GM21390 (cell line): ENCODE results near the gene STRADA.
A peak's percentile ranks its signal among the peaks of the same experiment; 100 is the strongest.
"Not testable (repeated sequence)": the region's sequence is repeated elsewhere in the genome, so short reads cannot be mapped to it uniquely, and the experiment has no call there.

Source experiments
- ATAC-seq: cut with Tn5 transposase; IDR thresholded peaks from one replicate; pipeline ENCODE4 v1.9.1; 2021; ENCODE audit not compliant: unreplicated experiment

STRADA gene

DNA sequence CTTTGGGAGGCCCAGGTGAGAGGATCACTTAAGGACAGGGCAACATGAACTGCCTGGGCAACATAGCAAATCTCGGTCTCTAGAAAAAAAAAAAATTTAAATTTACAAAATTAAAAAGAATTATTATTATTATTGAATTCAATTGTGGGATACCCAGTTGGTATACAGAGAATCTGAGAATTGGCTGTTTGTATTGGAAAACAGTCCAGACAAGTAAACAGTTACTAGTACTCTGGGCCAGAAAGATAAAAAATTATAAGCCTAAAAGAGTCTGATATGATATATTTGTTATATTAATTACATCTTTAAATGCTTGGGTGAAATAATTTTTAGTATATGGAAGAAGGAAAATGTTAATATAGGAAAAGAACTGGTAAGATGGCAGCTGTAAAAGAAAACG lies 16.8 kb upstream of the STRADA start:
- ATAC-seq: no peak

DNA sequence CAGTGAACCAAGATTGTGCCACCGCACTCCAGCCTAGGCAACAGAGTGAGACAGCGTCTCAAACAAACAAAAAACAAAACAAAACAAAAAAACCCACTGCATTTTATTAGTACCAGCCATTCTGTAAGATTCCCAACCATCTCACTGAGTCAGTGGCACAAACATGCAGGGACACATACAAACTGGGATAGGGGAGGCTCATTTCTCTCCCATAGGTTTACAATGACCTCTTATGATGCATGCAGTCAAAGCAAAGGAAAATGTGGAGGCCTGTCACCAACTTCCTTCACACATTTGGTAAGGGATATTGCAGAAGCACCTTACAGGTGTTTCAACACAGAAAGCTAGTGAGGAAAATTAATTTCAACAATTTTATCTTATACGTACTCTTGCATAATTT lies 12.4 kb upstream of the STRADA start:
- ATAC-seq: no peak

DNA sequence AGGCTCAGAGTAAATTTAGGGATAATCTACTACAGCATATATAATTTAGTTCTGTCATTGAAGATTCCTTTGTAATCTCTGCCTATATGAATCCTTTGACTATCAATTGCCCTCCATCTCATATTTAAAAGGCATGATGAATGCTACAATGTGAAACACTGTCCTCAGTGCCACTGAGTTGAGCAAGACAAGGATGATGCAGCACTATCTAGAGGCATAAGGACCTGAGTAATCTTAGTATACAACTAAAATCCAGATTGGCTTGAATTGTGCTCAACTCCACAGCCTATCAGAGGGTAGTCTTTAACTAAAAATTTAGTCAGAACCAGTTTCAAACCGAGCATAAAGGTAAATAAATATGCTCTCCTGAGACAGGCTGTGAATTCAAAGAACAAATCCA lies 11.6 kb upstream of the STRADA start:
- no peak for ATAC-seq

DNA sequence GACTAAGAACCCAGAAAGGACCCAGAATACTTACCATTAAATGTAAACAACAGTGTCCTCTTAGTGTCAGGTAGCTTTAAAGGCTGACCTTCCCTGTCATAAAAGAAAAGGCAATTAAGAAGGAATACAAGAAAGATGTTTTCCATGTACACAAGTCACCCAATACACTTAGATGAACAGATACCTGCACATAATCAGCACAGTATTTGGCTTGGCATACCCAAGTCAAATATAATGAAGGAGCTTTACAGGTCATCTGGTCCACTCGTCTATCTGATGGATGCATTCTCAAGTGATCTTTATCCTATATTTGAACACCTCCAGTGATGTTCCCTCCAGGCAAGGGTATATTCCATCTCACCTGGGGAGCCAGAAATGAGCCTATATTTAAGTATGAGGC lies 11.1 kb upstream of the STRADA start:
- no peak for ATAC-seq

DNA sequence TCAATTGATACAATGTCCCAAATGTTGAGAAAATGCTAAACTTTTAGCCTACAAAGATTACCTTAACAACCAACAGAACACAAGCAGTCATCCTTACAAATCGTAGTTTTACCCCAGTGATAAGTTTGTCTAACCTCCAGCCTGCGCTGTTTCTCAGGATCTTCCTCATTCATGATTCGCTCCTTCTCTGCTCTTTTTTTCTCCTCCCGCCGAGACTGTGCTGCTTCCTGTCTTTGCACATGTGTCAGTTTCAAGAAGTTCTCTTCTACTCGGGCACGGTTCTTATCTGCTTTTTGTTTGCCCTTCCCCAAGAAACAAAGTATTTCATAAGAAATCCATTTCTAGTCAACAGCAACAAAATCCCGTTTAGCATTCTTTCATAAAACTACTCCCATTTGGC lies 10.2 kb upstream of the STRADA start:
- ATAC-seq: no peak

DNA sequence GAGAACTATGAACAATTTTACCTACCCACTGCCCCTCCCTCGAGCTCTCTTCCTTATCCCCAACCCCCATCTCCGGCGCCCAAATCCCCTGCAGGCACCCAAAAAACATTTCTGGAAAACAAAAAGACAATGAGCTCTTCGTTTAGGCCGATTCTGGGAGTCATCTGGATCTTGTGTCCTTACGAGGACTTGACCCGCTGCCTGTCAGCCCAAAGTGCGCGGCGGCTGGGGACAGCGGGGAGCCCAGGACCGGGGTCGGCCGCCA lies 524 bp downstream of the STRADA start:
- ATAC-seq: peak; percentile 16

DNA sequence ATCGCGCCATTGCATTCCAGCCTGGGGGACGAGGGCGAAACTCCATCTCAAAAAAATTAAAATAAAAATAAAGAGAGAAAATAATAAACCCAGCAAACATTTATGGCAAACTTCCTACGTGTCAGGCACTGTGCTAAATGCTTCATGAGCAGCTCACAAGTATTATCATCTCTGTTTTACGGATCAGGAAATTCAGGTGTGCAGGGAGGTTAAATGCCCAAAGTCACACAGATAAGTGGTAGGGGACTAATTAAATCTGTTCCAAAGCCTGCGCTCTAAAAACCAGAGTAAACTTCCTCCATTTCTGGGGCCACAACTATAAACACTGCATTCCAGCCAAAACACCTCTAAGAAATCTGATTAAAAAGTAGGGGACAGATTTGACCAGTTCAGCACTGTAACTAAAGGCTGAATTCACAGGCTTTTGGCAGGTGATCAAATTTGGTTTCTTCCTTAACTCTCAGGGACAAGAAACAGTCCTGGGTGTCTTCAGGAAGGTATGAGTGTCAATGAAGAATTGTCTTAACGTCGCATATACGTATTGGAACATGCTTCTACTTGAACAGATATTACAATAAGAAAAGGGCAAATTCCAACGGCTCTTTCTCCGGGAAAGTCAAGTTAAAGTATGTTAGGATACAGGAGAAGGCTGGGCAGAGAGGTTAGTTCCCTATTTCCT lies 996 bp downstream of the STRADA start:
- ATAC-seq: no peak

DNA sequence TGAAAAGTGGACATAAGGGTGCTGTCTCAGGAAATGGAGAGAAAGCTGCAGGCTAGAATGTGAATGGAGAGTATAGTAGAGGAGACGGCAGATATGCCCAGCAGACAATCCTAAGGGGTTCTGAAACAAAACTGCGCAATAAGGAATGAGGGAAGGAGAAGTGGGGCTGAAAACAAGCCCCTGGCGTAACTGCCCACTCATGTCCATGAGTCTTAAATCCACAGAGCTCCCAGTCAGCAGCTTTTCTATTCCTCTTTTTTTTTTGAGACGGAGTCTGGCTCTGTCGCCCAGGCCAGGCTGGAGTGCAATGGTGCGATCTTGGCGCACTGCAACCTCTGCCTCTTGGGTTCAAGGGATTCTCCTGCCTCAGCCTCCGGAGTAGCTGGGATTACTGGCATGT lies 5.9 kb downstream of the STRADA start:
- no peak for ATAC-seq

DNA sequence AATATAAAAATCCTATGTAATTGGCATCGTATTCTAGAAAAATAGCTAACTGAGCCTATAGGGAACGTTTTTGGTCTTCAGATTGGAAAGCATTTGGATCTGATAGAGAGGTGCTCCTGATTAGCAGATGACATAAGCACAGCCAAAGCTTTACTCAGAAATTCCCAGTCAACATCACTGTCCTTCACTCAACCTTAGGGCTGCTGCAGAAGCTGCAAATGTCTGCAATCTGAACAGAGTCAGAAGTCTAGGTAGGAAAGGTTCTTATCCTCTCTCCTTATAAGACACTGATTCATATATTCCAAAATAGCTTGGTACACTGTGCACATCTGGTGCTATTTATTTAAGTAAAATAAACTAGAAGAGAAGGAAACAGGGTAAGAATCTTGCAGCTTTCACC lies 19.2 kb downstream of the STRADA start:
- ATAC-seq: no peak

DNA sequence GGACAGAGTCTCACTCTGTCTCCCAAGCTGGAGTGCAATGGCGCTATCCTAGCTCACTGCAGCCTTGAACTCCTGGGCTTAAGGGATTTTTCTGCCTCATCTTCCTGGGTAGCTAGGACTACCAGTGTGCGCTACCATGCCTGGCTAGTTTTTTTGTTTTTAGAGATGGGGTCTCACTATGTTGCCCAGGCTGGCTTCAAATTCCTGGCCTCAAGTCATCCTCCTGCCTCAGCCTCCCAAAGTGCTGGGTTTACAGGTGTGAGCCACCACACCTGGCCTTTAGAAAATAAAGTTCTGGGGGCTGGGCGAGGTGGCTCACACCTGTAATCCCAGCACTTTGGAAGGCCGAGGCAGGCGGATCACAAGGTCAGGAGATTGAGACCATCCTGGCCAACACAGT lies 21.4 kb downstream of the STRADA start:
- not testable (repeated sequence) for ATAC-seq

DNA sequence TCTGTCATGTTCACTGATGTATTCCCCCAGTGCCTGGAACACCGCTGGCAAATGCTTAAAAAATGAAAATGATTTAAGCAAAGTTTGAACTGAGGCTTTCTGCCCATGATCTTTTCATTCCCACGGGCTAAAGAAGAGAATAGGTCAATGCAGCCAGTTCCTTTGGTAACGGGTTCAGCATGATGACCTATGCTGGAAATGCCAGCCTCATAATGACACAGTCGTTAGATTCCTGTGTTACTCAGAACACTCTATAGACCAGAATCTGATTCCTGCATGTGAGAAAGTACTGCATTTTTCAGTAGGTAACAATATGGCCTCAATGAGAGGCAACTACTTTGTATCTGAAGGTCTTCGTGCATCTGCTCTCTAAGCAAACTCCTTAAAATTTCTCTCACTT lies 22.6 kb downstream of the STRADA start:
- no peak for ATAC-seq

DNA sequence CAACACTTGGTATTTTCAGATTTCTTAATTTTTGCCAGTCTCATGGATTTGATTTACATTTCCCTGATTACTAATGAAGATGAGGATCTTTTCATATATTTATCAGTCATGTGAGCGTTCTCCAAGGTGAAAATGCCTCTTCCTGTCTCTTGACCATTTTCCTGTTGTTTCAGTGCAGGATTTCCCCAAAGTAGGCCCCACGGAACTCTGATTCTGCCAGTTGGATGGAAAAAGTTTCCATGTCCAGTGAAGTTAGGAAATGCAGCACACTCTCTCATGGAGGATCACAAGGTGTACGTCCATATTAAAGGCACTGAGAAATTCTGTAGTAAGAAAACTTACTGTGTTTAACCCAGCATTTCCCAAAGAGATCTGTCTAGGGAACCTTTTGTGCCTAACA lies 25.2 kb downstream of the STRADA start:
- no peak for ATAC-seq

DNA sequence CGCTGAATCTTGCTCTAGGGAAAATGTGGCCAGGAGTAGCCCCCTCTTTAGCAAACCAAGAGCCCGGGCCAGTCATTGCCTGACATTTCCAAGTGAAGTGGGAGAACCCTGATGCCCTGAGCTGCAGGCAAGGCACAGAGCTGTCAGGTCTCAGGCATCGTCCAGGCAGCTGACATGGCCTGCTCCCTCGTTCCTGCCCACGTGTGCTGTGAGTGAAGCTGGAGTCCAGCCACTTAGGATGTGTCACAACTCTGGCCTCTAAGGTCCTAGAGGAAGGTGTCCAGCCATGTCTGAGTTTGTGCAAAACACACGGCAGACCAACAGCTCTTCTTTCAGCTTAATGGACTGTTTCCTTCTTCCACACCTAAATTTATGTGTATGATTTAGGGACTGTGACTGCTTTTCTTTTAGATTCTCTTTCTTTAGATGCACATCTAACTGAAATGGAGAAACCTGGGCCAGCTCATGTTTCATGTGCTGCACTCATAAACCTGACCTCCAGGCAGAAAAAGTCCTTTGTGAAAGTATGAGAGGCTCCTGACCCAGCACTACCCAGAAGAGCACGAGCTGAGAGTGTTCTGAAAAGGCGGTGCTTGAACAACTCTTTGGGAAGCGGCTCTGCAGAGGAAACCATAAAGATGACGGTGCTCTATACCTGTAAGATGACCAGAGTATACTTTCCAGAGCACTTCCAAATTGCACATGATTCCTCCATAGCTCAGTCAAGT lies 26.9 kb downstream of the STRADA start:
- ATAC-seq: no peak

DNA sequence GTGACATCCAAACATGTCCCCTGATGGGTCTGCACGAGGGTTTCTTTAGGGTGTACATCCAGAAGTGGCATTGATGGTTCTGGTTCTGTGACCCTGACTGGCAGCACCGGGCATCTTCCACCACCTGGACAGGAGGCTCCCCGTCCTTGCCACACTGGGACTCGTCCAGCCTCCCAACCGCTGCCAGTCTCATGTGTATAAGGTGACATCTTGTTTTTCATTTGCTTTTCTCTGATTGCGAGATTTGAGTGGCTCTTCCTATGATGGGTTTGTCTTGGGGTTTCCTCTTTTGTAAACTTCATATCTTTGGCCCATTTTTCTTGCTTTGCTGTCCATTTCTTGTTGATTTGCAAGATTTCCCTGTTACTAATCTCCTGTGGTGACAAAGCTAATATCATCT lies 32.5 kb downstream of the STRADA start:
- no peak for ATAC-seq

DNA sequence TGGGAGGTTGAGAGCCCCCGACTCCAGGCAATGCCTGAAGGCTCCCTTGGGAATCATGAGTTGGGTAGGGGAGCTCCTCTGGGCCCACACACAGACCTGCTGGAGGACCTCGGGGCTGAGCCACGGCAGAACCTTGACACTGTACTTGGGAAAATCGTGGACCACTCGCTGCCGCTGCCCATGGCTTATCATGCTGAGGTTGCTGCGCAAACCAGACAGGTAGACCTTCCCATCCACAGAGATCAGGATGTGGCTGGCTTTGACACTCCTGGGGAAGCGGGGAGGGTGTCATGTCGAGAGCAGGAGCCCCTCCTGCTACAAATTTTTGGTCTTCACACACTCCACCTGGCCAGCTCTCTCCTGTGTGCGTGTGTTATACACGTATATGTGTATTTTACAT lies 34.4 kb downstream of the STRADA start:
- ATAC-seq: no peak

DNA sequence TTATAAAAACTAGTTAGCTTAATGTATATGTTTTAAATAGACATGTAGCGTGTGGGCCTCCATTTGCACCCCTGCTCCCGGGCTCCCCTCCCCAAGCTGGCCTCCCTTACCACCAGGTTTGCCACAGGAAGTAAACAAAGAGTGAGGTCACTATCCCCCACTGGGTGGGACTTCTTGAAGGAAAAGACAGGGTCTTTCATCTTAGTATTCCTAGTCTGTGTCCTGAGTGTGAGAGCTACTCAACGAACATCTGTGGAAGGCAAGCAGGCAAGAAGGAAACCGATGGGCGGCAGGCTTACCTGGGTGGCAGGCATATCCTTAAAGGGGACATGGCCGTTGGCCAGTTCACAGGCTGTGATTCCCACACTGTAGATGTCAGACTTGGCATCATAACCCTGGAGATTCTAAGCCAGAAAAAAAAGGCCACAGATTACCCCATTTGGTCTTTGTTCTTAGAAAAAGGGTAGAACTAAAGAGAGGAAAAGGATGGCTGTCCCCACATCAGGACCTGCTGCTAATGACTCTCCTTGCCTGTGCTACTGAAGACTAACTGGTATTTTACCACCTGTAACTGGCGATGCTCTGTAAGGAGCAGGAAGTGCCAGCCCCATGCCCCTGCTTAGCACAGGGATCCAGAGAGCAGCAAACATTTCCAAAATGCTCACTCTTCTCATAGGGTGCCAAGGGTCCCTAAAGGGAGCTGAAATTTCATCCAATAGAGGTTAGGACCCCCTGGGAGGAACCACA lies 35.1 kb downstream of the STRADA start:
- ATAC-seq: no peak

DNA sequence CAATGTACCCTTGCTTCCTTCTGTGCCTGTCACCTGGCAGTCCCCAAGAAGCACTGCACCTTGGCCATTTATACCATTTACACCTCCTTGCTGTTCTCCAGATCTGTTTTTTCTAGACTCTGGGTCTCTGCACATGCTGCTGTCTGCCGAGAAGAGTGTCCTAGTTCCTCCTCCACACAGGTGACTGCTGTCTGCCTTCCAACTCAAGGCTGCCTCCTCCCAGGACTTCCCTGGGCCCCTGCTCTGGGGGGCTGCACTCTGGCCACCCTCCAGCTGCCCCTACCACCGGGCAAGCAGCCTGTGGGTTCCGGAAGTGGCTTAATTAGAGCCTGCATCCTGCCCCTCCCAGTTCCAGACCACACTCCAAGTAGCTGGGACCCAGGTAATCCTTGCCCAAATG lies 35.9 kb downstream of the STRADA start:
- no peak for ATAC-seq

DNA sequence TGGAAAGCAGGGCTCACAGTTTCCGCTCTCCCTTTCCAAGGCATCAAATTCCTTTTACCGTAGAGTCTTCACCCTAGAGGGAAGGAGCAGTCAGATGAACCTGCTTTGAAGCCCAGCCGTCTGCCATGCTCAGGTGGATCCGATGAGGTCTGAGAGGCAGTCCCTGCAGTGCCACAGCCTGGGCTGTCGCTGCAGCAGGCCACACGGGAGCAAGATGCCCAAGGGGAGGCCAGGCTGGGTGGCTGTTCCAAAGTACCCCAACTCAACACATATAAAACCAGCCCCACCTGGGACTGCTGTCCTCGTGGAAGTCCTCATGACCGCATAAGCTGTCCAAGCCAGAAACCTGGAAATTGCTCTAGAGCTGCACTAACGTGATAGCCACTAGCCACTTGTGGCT lies 36.8 kb downstream of the STRADA start:
- no peak for ATAC-seq

DNA sequence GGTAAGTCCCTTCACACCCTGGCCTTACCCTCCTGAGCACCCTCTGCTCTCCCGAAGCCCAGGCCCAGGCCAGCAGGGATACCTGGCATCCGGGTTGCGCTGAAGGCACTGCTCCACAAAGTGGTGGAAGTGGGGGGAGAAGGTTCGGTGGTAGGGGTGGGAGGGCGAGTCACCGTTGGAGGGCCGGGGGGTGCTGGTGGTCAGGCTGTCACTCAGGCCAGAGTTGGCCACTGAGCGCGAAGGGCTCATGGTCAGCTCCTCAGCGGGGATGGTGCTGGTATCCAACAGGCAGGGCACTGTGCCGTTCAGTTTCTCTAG lies 37.4 kb downstream of the STRADA start:
- ATAC-seq: no peak

DNA sequence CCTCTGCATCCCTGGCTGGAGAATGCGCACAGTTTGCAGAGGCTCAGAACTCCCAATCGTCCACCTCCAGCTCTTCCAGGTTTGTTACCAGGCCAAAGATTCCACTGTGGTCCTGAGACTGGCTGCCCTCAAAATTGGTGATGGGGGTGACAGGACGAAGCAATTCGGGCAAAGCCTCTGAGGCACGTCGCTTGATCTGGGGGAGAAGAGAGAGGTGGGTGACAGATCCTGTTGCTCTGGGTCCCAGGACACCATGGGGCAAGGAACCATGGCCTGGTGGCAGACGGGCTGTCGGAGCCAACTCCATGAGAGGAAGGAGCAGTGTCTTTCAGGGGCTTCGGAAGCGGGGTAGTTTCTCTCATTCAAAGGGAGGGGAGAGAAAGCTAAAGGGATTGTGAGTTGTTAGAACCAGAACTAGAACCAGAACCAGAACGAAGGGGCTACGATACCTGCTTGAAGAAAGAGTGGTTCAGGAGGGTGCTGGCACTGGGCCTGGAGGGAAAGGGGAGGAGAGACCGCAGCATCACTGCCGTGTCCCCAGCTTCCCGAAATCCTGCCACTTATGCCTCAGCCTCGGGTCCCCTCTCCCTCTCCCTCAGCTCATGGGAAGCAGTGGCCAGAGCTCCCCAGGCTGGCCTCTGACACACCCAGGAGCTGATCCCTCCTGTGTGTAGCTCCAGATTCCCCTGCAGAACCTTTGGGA lies 37.9 kb downstream of the STRADA start:
- ATAC-seq: no peak

DNA sequence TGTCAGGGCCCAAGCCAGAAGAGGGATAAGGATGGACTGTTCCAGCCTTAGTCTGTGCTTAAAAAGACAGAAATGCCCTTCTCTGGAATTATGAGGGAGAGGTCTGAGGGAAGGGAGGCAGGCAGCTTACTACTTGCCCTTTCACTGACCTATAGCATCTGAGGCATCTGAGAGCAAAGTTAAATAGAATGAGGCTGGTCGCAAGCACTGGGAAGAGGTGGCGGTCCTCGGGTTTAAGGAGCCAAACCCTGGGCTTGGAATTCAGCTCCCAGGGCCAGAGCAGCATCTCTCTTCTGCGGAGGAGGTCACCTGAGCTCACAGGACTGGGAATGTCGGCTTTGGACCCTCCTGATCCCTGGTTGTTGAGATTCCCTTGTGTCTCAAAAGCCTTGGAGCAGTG lies 38.6 kb downstream of the STRADA start:
- no peak for ATAC-seq

DNA sequence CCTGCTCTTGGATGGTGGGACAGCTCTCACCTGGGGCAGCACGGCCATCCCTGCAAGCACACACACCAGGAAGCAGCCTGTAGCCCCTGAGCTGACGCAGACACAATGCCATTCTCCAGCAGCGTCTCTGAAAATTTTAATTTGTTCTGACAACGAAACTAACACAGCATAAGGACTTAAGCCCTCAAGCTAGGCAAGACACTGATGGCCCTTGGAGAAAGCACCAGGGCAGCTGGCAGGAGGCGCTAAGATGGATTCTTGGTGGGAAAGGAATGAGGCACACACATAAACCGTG lies 38.9 kb downstream of the STRADA start:
- no peak for ATAC-seq
